SJCRH30 (cell line): ENCODE results near the gene PRKAG3. TPM values are rescaled to one million over a fixed set of nuclear protein-coding genes. Genes with fewer than 3 reads are reported as not detected.
A peak's percentile ranks its signal among the peaks of the same experiment; 100 is the strongest.
"Not testable (repeated sequence)": the region's sequence is repeated elsewhere in the genome, so short reads cannot be mapped to it uniquely, and the experiment has no call there.

Experiments used
- DNase-seq, 2 experiments: peaks; one replicate each; pipeline ENCODE4 v3.0.0-alpha.2; 2015 to 2020
- H3K27ac ChIP-seq: fragments of 250-450 bp; sonication (Bioruptor Pico); 2 replicates; pipeline ENCODE4 v1.5.1; 2020; ENCODE audit warnings: mild to moderate bottlenecking, moderate library complexity
- H3K27me3 ChIP-seq: fragments of 250-450 bp; sonication (Bioruptor Pico); 2 replicates; pipeline ENCODE4 v1.5.1; 2020; ENCODE audit warnings: mild to moderate bottlenecking, moderate library complexity
- H3K36me3 ChIP-seq: fragments of 250-450 bp; sonication (Bioruptor Pico); 2 replicates; pipeline ENCODE4 v1.5.1; 2020; ENCODE audit warnings: mild to moderate bottlenecking, moderate library complexity
- H3K4me1 ChIP-seq: fragments of 250-450 bp; sonication (Bioruptor Pico); 2 replicates; pipeline ENCODE4 v1.5.1; 2020; ENCODE audit warnings: mild to moderate bottlenecking, moderate library complexity
- H3K4me3 ChIP-seq: fragments of 250-450 bp; sonication (Bioruptor Pico); 2 replicates; pipeline ENCODE4 v1.5.1; 2020; ENCODE audit warnings: mild to moderate bottlenecking, moderate library complexity
- H3K9me3 ChIP-seq: fragments of 250-450 bp; sonication (Bioruptor Pico); replicated peaks from 2 replicates; pipeline ENCODE4 v1.5.1; 2020; ENCODE audit warnings: mild to moderate bottlenecking, moderate library complexity
- total RNA-seq: library from RNA; depleted of rRNA; stranded (reverse); fragments of >200 nt; shearing (Covaris generic); gene quantifications from 2 replicates; pipeline ENCODE4 v1.2.3, GENCODE V29; 2014; rRNA removed

Gene PRKAG3
- total RNA-seq, 1 experiment from 2014 or later: 0.16 TPM

DNA sequence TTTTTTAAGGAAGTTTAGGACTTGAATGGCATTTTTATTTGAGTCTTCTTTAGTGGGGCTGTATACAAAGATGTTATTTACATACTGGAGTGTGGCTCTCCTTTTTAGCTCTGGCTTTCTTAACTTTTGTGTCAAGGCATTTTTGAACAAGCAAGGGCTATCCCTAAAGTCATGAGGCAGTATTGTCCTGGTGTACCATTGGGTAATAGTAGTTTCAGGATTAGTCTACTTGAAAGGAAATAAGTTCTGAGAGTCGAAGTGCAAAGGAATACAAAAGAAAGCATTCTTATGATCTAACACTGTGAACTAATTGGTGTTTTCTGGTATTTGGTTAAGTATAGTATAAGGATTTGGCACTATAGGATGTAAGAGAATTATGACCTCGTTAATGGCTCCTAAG lies 51.6 kb downstream of the PRKAG3 start:
- Histone ChIP-seq H3K9me3 (no peaks in the 10 kb centered on the region), H3K27ac (no peak overlapping the region), H3K27me3 (no peaks in the 10 kb centered on the region), H3K36me3 (no peaks in the 10 kb centered on the region), H3K4me1 (no peaks in the 10 kb centered on the region), H3K4me3 (no peak overlapping the region)
- DNase-seq: no peak

DNA sequence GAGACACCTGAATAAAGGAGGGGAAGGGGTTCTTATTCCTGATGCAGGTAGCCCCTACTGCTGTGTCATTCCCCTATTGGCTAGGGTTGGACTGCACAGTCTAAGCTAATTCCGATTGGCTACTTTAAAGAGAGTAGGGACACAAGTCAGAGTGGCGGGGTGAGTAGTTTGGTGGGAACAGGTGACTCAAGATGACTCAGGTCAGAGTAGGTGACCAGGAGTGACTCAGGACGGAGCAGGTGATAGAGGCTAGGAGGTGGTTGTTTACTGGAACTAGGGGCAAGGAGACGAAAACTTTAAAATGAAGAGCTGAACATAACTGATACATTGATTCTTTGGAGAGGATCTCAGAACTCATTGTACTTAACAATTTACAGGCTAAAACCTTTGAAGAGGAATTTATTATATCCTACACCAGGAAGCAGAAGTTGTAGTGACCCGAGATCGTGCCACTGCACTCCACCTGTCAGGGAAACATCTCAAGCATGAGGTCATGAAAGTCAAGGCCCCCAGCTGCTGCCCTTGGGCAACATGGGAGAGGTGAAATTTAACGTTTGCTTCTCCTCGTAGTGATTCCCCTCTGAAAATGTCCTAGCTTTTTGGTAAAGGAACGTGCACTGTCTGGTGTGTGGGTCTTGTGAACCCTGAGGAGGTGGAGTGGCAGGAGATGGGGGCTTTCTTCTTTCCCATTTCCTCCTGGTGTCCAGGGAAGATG lies 54.2 kb downstream of the PRKAG3 start:
- DNase-seq: peak; percentile 6 to 11
- no peaks in the 10 kb centered on the region for H3K27me3 ChIP-seq
- H3K27ac ChIP-seq: no peak overlapping the region
- no peaks in the 10 kb centered on the region for H3K9me3 ChIP-seq
- no peak overlapping the region for H3K4me3 ChIP-seq
- no peaks in the 10 kb centered on the region for H3K36me3 ChIP-seq
- no peaks in the 10 kb centered on the region for H3K4me1 ChIP-seq

DNA sequence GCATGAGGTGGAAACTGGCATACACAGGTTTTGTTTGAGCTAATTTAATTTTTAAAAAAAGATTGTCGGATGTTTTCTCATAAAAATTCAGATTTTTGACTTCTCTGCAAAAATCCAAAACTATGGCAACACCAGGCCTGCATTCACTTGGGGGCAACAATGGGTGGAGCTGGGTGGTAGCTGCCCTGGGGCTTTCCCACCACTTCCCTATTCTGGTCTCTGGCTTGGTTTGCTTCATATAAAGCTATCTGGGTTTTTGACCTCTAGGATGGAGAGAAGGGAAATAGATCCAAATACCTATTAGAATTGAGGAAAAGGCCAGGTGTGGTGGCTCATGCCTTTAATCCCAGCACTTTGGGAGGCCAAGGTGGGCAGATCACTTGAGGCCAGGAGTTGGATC lies 55.1 kb downstream of the PRKAG3 start:
- Histone ChIP-seq H3K9me3 (no peaks in the 10 kb centered on the region), H3K4me3 (no peak overlapping the region), H3K36me3 (no peaks in the 10 kb centered on the region), H3K27me3 (no peaks in the 10 kb centered on the region), H3K27ac (no peak overlapping the region), H3K4me1 (no peaks in the 10 kb centered on the region)
- no peak for DNase-seq

DNA sequence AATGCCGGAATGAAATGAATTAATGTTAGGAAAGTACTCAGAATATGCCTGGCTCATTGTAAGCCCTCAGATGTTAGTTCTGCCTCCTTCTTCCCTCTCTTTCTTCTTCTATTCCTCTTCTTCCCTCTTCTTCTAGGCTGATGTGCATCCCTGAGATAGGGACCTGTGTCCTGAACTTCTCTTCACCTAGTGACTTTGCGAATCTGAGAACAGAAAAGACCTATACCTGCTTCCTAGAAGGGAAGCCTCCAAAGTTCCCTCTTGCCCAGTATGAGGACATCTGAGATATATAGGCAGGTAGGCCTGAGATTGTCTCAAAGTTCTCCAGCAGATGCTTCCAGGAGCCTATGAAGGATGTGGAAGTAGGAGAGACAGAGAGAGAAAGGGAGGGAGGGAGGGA lies 57.7 kb downstream of the PRKAG3 start:
- no peak for DNase-seq
- Histone ChIP-seq H3K4me1 (no peaks in the 10 kb centered on the region), H3K9me3 (no peaks in the 10 kb centered on the region), H3K4me3 (no peak overlapping the region), H3K27ac (no peak overlapping the region), H3K27me3 (no peaks in the 10 kb centered on the region), H3K36me3 (no peaks in the 10 kb centered on the region)

DNA sequence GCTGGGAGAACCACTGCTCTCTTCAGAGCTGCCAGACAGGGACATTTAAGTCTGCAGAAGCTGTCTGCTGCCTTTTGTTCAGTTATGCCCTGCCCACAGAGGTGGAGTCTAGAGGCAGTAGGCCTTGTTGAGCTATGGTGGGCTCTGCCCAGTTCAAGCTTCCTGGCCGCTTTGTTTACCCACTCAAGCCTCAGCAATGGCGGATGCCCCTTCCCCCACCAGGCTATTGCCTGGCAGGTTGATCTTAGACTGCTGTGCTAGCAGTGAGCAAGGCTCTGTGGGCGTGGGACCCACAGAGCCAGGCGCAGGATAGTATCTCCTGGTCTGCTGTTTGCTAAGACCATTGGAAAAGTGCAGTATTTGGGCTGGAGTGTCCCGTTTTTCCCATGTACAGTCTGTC lies 58.8 kb downstream of the PRKAG3 start:
- not testable (repeated sequence) for H3K4me3 ChIP-seq, H3K9me3 ChIP-seq, H3K27me3 ChIP-seq, DNase-seq, H3K36me3 ChIP-seq, H3K27ac ChIP-seq, H3K4me1 ChIP-seq

Other genes starting within 250 kb of the PRKAG3 start
- gene PLCD4, start 223.9 kb downstream of the PRKAG3 start, total RNA-seq: 0.71 and 0.75 TPM in 2 replicates
- 14.6 and 15.0 TPM in 2 replicates for gene ZNF142, start 172.2 kb downstream of the PRKAG3 start, total RNA-seq
- gene BCS1L, start 172.1 kb downstream of the PRKAG3 start, total RNA-seq: 33.7 and 34.6 TPM in 2 replicates
- gene RNF25, start 159.8 kb downstream of the PRKAG3 start, total RNA-seq: 18.5 and 22.6 TPM in 2 replicates
- gene STK36, start 159.7 kb downstream of the PRKAG3 start, total RNA-seq: 11.2 and 14.9 TPM in 2 replicates
- 52.1 and 60.8 TPM in 2 replicates for gene TTLL4, start 121.0 kb downstream of the PRKAG3 start, total RNA-seq
- 3.2 and 3.6 TPM in 2 replicates for gene CYP27A1, start 49.7 kb downstream of the PRKAG3 start, total RNA-seq
- 0.08 and 0.10 TPM in 2 replicates for gene WNT6, start 28.0 kb upstream of the PRKAG3 start, total RNA-seq
- gene WNT10A, start 49.0 kb upstream of the PRKAG3 start, total RNA-seq: 0.10 and 0.28 TPM in 2 replicates
- 0.14 TPM in 1 of 2 replicates, not detected in the other for gene CDK5R2, start 127.9 kb upstream of the PRKAG3 start, total RNA-seq
- gene FEV, start 153.4 kb upstream of the PRKAG3 start, total RNA-seq: not detected in 2 replicates
- 0.15 TPM in 1 of 2 replicates, not detected in the other for gene CRYBA2, start 161.6 kb upstream of the PRKAG3 start, total RNA-seq
- not detected in 2 replicates for gene CFAP65, start 209.7 kb upstream of the PRKAG3 start, total RNA-seq
- 0.10 TPM in 1 of 2 replicates, not detected in the other for gene IHH, start 229.1 kb upstream of the PRKAG3 start, total RNA-seq